ENCODE data around the gene ADSS2. TPM values are rescaled to one million over a fixed set of nuclear protein-coding genes. Genes with fewer than 3 reads are reported as not detected.

Gene ADSS2
- total RNA-seq, 1 experiment from 2014 or later, result 55.0 TPM

DNA sequence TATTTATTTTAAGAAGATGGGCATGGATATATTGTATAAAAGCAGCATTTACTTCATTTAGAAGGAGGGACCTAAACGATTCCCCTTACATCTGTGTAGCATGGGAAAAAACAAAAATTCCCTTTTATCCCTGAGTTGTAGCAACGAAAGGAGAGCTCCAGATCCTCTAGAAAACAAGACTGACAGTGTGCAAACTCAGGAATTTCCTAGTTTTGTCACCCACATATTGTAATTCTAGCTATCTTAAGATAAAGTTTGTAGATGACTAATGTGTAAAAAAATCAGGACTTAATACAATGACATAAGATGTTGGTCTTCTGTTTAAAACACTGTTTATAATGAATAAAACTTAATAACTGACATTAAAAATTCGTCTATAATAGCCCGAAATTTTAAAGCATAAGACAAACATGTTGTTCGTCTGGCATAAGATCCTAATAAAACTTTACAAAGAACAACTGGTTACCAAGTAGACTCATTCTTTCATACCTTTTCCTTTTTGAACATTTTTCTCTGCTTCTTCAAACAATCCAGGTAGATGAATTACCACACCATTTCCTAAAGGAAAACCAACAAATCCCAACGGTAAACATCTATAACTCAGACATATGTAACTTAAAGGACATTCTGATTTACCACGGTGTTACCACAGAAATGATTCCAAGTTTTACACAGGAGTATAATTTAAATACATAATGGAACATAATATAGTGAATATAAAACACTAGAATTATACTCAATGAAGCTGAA lies 15.2 kb downstream of the ADSS2 start:
- peak; percentile 39 for ATAC-seq
- H3K4me3 ChIP-seq (ENCODE audit: low read length), result peak overlapping the region; percentile 13; the same call in 1 of the 2 replicates
- intact Hi-C loops (cut with micrococcal nuclease), result loop anchor here (1.0 to 5.0 kb wide), 3 partner anchors 14 to 113 kb away; partner anchors contain the start of gene ADSS2

DNA sequence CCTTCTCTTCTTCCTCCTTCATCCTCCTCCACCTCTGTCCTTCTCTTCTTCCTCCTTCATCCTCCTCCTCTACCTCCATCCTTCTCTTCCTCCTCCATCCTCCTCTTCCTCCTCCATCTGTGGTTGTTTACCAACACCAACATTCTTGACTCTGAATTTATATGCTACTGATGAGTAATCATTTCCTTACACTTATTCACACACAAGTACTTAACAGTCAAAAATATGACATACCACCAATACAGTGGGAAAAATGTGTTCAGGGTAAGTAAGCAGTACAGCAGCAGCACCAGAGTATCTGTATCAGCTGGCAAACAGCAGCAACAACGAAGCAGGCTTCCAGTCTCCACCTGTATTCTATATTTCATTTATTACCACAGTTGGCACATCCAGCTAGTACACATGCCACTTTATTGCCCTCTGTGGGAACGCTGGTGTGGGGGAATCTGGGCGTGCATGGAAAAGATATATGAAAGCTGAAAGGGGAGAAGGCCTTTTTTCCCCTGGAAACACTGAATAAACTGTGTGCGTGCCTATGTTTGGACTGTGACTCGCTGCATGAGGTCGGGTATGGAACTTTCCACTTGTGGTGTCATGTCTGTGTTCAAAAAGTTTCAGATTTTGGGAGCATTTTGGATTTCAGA lies 16.0 kb downstream of the ADSS2 start:
- ATAC-seq, result peak; percentile 72
- ChIA-PET POLR2A (ENCODE audit: unreplicated experiment) (interaction anchor here (0.6 kb wide), 1 partner anchor 65 kb away, joined by 16 read pairs; no protein-coding TSS in a partner anchor), CTCF (interaction anchor here (0.5 to 0.6 kb wide), 2 partner anchors 9 to 42 kb away, joined by 3 to 4 read pairs; no protein-coding TSS in a partner anchor)
- Histone ChIP-seq H3K79me2 (ENCODE audit: low read length) (peaks cover 45% of the 10 kb centered on the region), H2AFZ (ENCODE audit: low read length) (no peak overlapping the region), H3K4me3 (ENCODE audit: low read length) (peak overlapping the region; percentile 13; the same call in 1 of the 2 replicates), H3K36me3 (ENCODE audit: low read depth, low read length) (peaks cover 17% of the 10 kb centered on the region; the same call in 1 of the 2 replicates), H3K4me2 (ENCODE audit: low read length) (peak overlapping the region; percentile 70), H4K20me1 (ENCODE audit: low read length) (no peaks in the 10 kb centered on the region), H3K9me3 (ENCODE audit: low read length) (no peaks in the 10 kb centered on the region), H3K4me1 (ENCODE audit: insufficient read depth, low read length) (peaks cover 37% of the 10 kb centered on the region), H3K9me2 (replicated peaks; ENCODE audit: low read length) (no peaks in the 10 kb centered on the region), H3K27ac (ENCODE audit: low read length) (peak overlapping the region; percentile 86), H3F3A (ENCODE audit: low read length, unreplicated experiment) (peaks cover 16% of the 10 kb centered on the region), H3K9ac (ENCODE audit: low read length) (peak overlapping the region; percentile 41), H3K27me3 (ENCODE audit: low read length) (no peaks in the 10 kb centered on the region)
- intact Hi-C loops (cut with micrococcal nuclease), result loop anchor here (1.0 to 5.0 kb wide), 3 partner anchors 15 to 112 kb away; partner anchors contain the start of gene ADSS2
- no TSS peak for BruUV-seq (replicated peaks)
- TF ChIP-seq, protein P1, sequence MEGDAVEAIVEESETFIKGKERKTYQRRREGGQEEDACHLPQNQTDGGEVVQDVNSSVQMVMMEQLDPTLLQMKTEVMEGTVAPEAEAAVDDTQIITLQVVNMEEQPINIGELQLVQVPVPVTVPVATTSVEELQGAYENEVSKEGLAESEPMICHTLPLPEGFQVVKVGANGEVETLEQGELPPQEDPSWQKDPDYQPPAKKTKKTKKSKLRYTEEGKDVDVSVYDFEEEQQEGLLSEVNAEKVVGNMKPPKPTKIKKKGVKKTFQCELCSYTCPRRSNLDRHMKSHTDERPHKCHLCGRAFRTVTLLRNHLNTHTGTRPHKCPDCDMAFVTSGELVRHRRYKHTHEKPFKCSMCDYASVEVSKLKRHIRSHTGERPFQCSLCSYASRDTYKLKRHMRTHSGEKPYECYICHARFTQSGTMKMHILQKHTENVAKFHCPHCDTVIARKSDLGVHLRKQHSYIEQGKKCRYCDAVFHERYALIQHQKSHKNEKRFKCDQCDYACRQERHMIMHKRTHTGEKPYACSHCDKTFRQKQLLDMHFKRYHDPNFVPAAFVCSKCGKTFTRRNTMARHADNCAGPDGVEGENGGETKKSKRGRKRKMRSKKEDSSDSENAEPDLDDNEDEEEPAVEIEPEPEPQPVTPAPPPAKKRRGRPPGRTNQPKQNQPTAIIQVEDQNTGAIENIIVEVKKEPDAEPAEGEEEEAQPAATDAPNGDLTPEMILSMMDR (conservative IDR thresholded peaks at IDR 0.05; ENCODE audit: low read depth, low read length), result no peak
- TF ChIP-seq EZH2phosphoT487 (IDR thresholded peaks at IDR 0.05; ENCODE audit: borderline replicate concordance, low read length) (no peak), EZH2 (IDR thresholded peaks at IDR 0.05; ENCODE audit: low read length, unreplicated experiment) (no peak)
- peak; percentile 81 for DNase-seq

More for the DNA sequence above, 15.2 kb downstream of the ADSS2 start:
- peak overlapping the region; percentile 41 for H3K9ac ChIP-seq (ENCODE audit: low read length)
- CTCF ChIA-PET, result interaction anchor here (0.5 to 0.6 kb wide), 2 partner anchors 8 to 43 kb away, joined by 3 to 4 read pairs; no protein-coding TSS in a partner anchor
- H3K36me3 ChIP-seq (ENCODE audit: low read depth, low read length), result peaks cover 15% of the 10 kb centered on the region; the same call in 1 of the 2 replicates
- no peaks in the 10 kb centered on the region for H4K20me1 ChIP-seq (ENCODE audit: low read length)
- H3K9me2 ChIP-seq (replicated peaks; ENCODE audit: low read length), result no peaks in the 10 kb centered on the region
- no TSS peak for BruUV-seq (replicated peaks)
- H3F3A ChIP-seq (ENCODE audit: low read length, unreplicated experiment), result peaks cover 16% of the 10 kb centered on the region
- H3K27ac ChIP-seq (ENCODE audit: low read length), result peak overlapping the region; percentile 86
- peaks cover 51% of the 10 kb centered on the region for H3K79me2 ChIP-seq (ENCODE audit: low read length)
- no peaks in the 10 kb centered on the region for H3K9me3 ChIP-seq (ENCODE audit: low read length)
- DNase-seq, result peak; percentile 60
- H2AFZ ChIP-seq (ENCODE audit: low read length), result no peak overlapping the region
- TF ChIP-seq EZH2 (IDR thresholded peaks at IDR 0.05; ENCODE audit: low read length, unreplicated experiment) (no peak), EZH2phosphoT487 (IDR thresholded peaks at IDR 0.05; ENCODE audit: borderline replicate concordance, low read length) (no peak)
- TF ChIP-seq, protein P1 (conservative IDR thresholded peaks at IDR 0.05; ENCODE audit: low read depth, low read length), result no peak
- no peaks in the 10 kb centered on the region for H3K27me3 ChIP-seq (ENCODE audit: low read length)
- H3K4me1 ChIP-seq (ENCODE audit: insufficient read depth, low read length), result peaks cover 37% of the 10 kb centered on the region
- POLR2A ChIA-PET (ENCODE audit: unreplicated experiment), result interaction anchor here (0.6 kb wide), 1 partner anchor 64 kb away, joined by 16 read pairs; no protein-coding TSS in a partner anchor
- peak overlapping the region; percentile 70 for H3K4me2 ChIP-seq (ENCODE audit: low read length)

Data from PC-3 (cell line).